ENCODE results near the gene EFCAB6. TPM values are rescaled to one million over a fixed set of nuclear protein-coding genes. Genes with fewer than 3 reads are reported as not detected.

Gene EFCAB6
- total RNA-seq, 1 experiment from 2014 or later: not detected

- intact Hi-C loops (cut with micrococcal nuclease; ENCODE audit: unreplicated experiment): no loop called here
- BruUV-seq (replicated peaks): no TSS peak
- Mint-ChIP-seq H3K27ac (ENCODE audit: unreplicated experiment) (no peak overlapping the region), H3K9me3 (ENCODE audit: unreplicated experiment) (no peaks in the 10 kb centered on the region), H3K36me3 (ENCODE audit: insufficient read depth, unreplicated experiment) (no peaks in the 10 kb centered on the region), H3K27me3 (ENCODE audit: insufficient read depth, unreplicated experiment) (no peaks in the 10 kb centered on the region), H3K4me3 (ENCODE audit: unreplicated experiment) (no peak overlapping the region), H3K4me1 (ENCODE audit: low read depth, unreplicated experiment) (no peaks in the 10 kb centered on the region)
- ChIA-PET CTCF (no interaction called here), POLR2A (no interaction called here)
- TF ChIP-seq CTCF (IDR thresholded peaks at IDR 0.05; ENCODE audit: insufficient read depth in 1 of 2, low read depth in 1 of 2, low read length in 1 of 2, severe bottlenecking in 1 of 2, unreplicated experiment in 1 of 2): no peak
- Histone ChIP-seq H3K4me3 (ENCODE audit: low read depth, low read length) (no peak overlapping the region), H3K36me3 (ENCODE audit: control insufficient read depth, insufficient read depth, low read length) (no peaks in the 10 kb centered on the region), H3K4me1 (no peaks in the 10 kb centered on the region), H3K9me3 (no peaks in the 10 kb centered on the region), H3K27me3 (replicated peaks; ENCODE audit: control insufficient read depth, insufficient read depth, low read length) (no peaks in the 10 kb centered on the region)
- no peak for DNase-seq
Measured at GRCh38 chr22:43500792-43501785, 311.0 kb downstream of the EFCAB6 start.

GRCh38 chr22:43498856-43499253 is 313.2 kb downstream of the EFCAB6 start:
- no peaks in the 10 kb centered on the region for H3K4me1 ChIP-seq
- Mint-ChIP-seq H3K9me3 (ENCODE audit: unreplicated experiment) (no peaks in the 10 kb centered on the region), H3K4me3 (ENCODE audit: unreplicated experiment) (no peak overlapping the region), H3K27me3 (ENCODE audit: insufficient read depth, unreplicated experiment) (no peaks in the 10 kb centered on the region), H3K4me1 (ENCODE audit: low read depth, unreplicated experiment) (no peaks in the 10 kb centered on the region), H3K27ac (ENCODE audit: unreplicated experiment) (no peak overlapping the region), H3K36me3 (ENCODE audit: insufficient read depth, unreplicated experiment) (no peaks in the 10 kb centered on the region)
- intact Hi-C loops (cut with micrococcal nuclease; ENCODE audit: unreplicated experiment): no loop called here
- no peak overlapping the region for H3K4me3 ChIP-seq (ENCODE audit: low read depth, low read length)
- TF ChIP-seq CTCF (IDR thresholded peaks at IDR 0.05; ENCODE audit: insufficient read depth in 1 of 2, low read depth in 1 of 2, low read length in 1 of 2, severe bottlenecking in 1 of 2, unreplicated experiment in 1 of 2): no peak
- no peaks in the 10 kb centered on the region for H3K36me3 ChIP-seq (ENCODE audit: control insufficient read depth, insufficient read depth, low read length)
- H3K9me3 ChIP-seq: no peaks in the 10 kb centered on the region
- POLR2A ChIA-PET: no interaction called here
- H3K27me3 ChIP-seq (replicated peaks; ENCODE audit: control insufficient read depth, insufficient read depth, low read length): no peaks in the 10 kb centered on the region
- DNase-seq: no peak
- CTCF ChIA-PET: no interaction called here
- no TSS peak for BruUV-seq (replicated peaks)

- H3K4me1 Mint-ChIP-seq (ENCODE audit: low read depth, unreplicated experiment): no peaks in the 10 kb centered on the region
- intact Hi-C loops (cut with micrococcal nuclease; ENCODE audit: unreplicated experiment): no loop called here
- H3K36me3 Mint-ChIP-seq (ENCODE audit: insufficient read depth, unreplicated experiment): no peaks in the 10 kb centered on the region
- no peak for TF ChIP-seq CTCF (IDR thresholded peaks at IDR 0.05; ENCODE audit: insufficient read depth in 1 of 2, low read depth in 1 of 2, low read length in 1 of 2, severe bottlenecking in 1 of 2, unreplicated experiment in 1 of 2)
- no peaks in the 10 kb centered on the region for H3K4me1 ChIP-seq
- ChIA-PET CTCF (no interaction called here), POLR2A (interaction anchor here (0.7 kb wide), 1 partner anchor 76 kb away, joined by 3 read pairs; no protein-coding TSS in a partner anchor)
- H3K36me3 ChIP-seq (ENCODE audit: control insufficient read depth, insufficient read depth, low read length): no peaks in the 10 kb centered on the region
- no peaks in the 10 kb centered on the region for H3K9me3 Mint-ChIP-seq (ENCODE audit: unreplicated experiment)
- H3K27me3 ChIP-seq (replicated peaks; ENCODE audit: control insufficient read depth, insufficient read depth, low read length): no peaks in the 10 kb centered on the region
- no peaks in the 10 kb centered on the region for H3K27me3 Mint-ChIP-seq (ENCODE audit: insufficient read depth, unreplicated experiment)
- no peak overlapping the region for H3K4me3 ChIP-seq (ENCODE audit: low read depth, low read length)
- H3K9me3 ChIP-seq: no peaks in the 10 kb centered on the region
- BruUV-seq (replicated peaks): no TSS peak
- H3K4me3 Mint-ChIP-seq (ENCODE audit: unreplicated experiment): no peak overlapping the region
- no peak overlapping the region for H3K27ac Mint-ChIP-seq (ENCODE audit: unreplicated experiment)
- DNase-seq: no peak
Measured at GRCh38 chr22:43497956-43498855, 313.9 kb downstream of the EFCAB6 start.

Data from Caco-2 (cell line).